ENCODE data around the gene ZNF576. TPM values are rescaled to one million over a fixed set of nuclear protein-coding genes. Genes with fewer than 3 reads are reported as not detected.
A peak's percentile ranks its signal among the peaks of the same experiment; 100 is the strongest.

Gene ZNF576
- total RNA-seq, 1 donor from 2014 or later: 14.2 TPM

DNA sequence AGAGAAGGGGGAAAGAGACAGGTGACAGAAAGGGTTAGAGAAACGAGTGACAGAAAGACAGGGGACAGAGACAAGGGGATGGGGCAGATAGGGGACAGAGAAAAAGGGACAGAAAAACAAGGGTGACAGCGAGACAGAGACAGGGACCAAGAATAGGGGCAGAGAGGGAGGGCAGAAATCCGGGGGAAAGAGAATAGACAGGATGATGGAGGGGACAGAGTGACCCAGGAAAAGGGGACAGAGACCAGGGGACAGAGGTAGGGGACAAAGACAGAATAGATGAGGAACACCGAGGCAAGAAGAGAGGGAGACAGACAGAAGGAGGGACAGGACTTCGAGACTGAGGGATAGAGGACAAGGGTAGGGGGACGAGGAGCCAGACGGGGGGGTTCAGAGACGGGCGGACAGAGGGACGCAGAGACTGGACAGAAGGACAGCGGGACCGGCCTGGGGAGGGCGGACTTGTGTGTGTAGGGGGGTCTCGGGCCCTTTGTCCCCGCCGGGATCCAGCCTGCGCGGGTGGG is 42.7 kb downstream of the ZNF576 start:
- Histone ChIP-seq H3K9me3 (no peaks in the 10 kb centered on the region), H3K4me3 (peak overlapping the region; percentile 37), H3K36me3 (no peaks in the 10 kb centered on the region), H3K27me3 (ENCODE audit: low read depth) (peaks cover 8% of the 10 kb centered on the region), H3K4me1 (peaks cover 8% of the 10 kb centered on the region), H3K27ac (no peak overlapping the region)
- ATAC-seq (no peak), DNase-seq (no peak)
- intact Hi-C loops (cut with DNase I): no loop called here
- TF ChIP-seq, protein P1, sequence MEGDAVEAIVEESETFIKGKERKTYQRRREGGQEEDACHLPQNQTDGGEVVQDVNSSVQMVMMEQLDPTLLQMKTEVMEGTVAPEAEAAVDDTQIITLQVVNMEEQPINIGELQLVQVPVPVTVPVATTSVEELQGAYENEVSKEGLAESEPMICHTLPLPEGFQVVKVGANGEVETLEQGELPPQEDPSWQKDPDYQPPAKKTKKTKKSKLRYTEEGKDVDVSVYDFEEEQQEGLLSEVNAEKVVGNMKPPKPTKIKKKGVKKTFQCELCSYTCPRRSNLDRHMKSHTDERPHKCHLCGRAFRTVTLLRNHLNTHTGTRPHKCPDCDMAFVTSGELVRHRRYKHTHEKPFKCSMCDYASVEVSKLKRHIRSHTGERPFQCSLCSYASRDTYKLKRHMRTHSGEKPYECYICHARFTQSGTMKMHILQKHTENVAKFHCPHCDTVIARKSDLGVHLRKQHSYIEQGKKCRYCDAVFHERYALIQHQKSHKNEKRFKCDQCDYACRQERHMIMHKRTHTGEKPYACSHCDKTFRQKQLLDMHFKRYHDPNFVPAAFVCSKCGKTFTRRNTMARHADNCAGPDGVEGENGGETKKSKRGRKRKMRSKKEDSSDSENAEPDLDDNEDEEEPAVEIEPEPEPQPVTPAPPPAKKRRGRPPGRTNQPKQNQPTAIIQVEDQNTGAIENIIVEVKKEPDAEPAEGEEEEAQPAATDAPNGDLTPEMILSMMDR (IDR thresholded peaks at IDR 0.05): no peak

DNA sequence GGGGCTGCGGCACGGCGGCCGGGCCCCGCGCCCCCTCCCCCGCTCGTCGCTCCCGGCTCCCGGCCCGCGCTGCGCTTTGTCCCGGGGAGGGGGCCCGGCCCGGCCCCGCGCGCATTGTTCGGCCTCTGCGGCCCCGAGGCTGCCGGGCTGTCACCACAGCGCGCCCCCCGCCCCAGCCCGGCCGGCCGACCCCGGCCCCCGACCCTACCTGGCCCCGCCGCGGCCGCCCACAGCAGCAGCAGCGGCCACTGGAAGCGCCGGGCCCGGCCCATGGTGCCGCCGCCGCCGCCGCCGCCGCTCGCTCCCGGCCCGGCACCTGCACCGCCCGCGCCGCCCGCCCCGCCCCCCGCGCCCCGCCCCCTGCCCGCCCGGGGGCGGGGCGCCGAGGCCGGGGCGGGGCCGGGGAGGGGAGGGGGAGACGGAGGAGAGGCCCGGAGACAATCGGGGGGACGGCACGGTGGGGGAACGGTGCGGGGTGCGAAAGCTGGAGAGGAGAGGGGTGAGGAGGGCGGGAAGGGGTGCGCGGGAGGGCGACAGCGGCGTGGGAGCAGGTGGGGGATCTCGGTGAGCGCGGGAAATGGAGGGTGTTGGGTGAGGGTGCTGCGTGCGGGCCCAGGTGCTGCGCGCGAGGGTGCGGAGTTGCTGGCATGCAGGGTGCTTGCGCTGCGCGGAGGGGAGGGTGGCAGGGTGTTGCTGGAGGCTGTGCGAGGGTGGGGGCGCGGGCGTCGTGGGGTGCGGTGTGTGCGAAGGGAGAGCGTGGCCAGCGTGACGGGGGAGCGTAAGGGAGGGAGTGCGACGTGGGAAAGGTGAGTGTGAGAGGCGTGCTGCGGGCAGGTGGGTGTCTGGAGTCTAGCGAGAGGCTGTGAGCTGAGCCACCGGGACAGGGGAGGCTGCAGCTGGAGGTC is 43.4 kb downstream of the ZNF576 start, which contains the start of gene CADM4:
Gene CADM4 (minus strand): TSS at position 332 of the 905 bp plus-strand sequence. CDS start 60 bp downstream, at position 272.
- peak; percentile 80 to 84 for ATAC-seq
- H3K4me1 ChIP-seq: peaks cover 8% of the 10 kb centered on the region
- peak within 1 kb of the TSS; percentile 54 for H3K4me3 ChIP-seq
- H3K27ac ChIP-seq: no peak within 1 kb of the TSS
- H3K9me3 ChIP-seq: no peaks in the 10 kb centered on the region
- intact Hi-C loops (cut with DNase I): no loop called here
- peaks cover 8% of the 10 kb centered on the region for H3K27me3 ChIP-seq (ENCODE audit: low read depth)
- no peaks in the 10 kb centered on the region for H3K36me3 ChIP-seq
- TF ChIP-seq, protein P1 (IDR thresholded peaks at IDR 0.05): no peak
- DNase-seq: peak; percentile 72

DNA sequence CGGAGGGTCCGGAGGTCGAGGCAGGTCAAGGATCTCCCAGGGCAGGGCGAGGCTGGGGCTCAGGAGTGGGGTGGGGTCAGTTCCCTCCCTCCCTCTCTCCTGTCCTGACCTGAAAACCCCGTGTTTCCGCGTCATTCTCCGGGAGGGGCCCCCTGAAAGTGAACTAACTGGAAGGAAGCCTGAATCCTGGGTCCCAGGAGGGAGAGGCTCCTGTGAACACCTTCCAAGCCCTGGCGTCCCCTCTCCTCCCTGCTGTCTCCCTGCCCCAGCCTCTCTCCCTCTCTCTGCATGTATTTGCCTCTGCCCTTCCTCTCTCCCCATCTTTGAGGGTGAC is 44.0 kb downstream of the ZNF576 start:
- no peaks in the 10 kb centered on the region for H3K36me3 ChIP-seq
- H3K4me3 ChIP-seq: peak overlapping the region; percentile 54
- no peak for DNase-seq
- ATAC-seq: peak; percentile 18 to 40
- H3K27me3 ChIP-seq (ENCODE audit: low read depth): peaks cover 8% of the 10 kb centered on the region
- H3K9me3 ChIP-seq: no peaks in the 10 kb centered on the region
- H3K4me1 ChIP-seq: peaks cover 8% of the 10 kb centered on the region
- H3K27ac ChIP-seq: no peak overlapping the region
- intact Hi-C loops (cut with DNase I): no loop called here
- TF ChIP-seq, protein P1 (IDR thresholded peaks at IDR 0.05): no peak

DNA sequence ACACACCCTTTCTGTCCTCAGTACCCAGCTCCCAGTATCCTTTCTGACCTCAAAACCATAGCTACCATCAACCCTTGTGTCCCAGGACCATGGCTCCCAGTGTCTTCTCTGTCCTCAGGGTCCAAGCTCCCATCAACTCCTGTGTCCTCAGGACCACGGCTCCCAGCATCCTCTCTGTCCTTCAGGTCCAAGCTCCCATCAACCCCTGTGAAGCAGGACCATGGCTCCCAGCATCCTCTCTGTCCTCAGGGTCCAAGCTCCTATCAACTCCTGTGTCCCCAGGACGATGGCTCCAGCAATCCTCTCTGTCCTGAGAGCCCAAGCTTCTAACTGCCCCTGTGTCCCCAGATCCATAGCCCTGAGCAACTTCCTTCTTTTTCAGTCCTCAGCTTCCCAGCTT is 44.9 kb downstream of the ZNF576 start:
- H3K27ac ChIP-seq: no peak overlapping the region
- TF ChIP-seq, protein P1 (IDR thresholded peaks at IDR 0.05): no peak
- H3K4me3 ChIP-seq: no peak overlapping the region

DNA sequence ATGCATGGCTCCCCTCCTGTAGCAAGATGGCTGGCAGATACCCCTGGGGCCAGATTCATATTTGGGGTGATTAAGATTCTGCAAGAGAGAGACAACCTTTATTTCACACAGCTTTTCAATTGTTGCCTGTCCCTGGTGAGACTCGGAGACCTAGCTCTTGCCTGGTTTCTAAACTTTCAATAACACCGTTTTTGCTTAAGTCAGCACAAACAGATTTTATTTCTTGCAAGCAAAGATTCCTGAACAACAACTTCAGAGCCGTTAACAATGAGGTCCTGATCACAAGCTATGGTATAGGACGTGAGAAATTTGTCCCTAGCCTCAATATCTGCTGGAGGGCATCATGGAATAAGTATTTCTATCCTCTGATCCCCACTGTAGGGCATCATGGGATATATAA is 46.1 kb downstream of the ZNF576 start:
- no peak overlapping the region for H3K4me3 ChIP-seq
- TF ChIP-seq, protein P1 (IDR thresholded peaks at IDR 0.05): no peak
- peaks cover 12% of the 10 kb centered on the region for H3K36me3 ChIP-seq
- ATAC-seq (no peak), DNase-seq (no peak)
- no peak overlapping the region for H3K27ac ChIP-seq
- H3K27me3 ChIP-seq (ENCODE audit: low read depth): peaks cover 3% of the 10 kb centered on the region
- no peaks in the 10 kb centered on the region for H3K9me3 ChIP-seq
- intact Hi-C loops (cut with DNase I): no loop called here
- H3K4me1 ChIP-seq: peaks cover 8% of the 10 kb centered on the region

More for the DNA sequence above, 44.9 kb downstream of the ZNF576 start:
- peaks cover 4% of the 10 kb centered on the region for H3K27me3 ChIP-seq (ENCODE audit: low read depth)
- intact Hi-C loops (cut with DNase I): no loop called here
- no peak for ATAC-seq
- no peaks in the 10 kb centered on the region for H3K9me3 ChIP-seq
- peaks cover 8% of the 10 kb centered on the region for H3K4me1 ChIP-seq
- DNase-seq: no peak
- no peaks in the 10 kb centered on the region for H3K36me3 ChIP-seq

All from lower lobe of right lung (tissue), 2 donors.